ENCODE data around the gene PKD2. TPM values are rescaled to one million over a fixed set of nuclear protein-coding genes. Genes with fewer than 3 reads are reported as not detected.
A peak's percentile ranks its signal among the peaks of the same experiment; 100 is the strongest.

The PKD2 gene
- total RNA-seq, 1 donor = 106 TPM

DNA sequence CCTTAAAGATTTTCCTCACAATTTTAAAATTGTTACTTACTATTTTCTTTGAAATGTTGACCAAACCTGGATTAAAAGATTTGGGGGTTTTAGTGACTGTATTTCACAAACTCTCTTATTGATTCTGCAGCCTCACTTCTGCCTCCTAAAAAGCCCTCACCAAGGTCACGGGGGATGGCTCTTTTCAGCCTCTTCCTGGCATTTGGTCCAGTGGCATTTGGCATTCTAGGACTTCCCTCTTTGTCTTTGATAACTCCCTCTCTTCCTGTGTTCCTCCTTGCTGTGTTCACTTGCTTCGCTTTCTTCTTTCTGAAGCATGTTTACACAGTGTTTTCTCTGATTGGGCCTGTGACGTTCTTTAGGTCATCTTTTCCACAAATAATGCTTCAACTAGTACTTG, 21.5 kb downstream of the PKD2 start:
- H3K4me2 ChIP-seq (ENCODE audit: insufficient read depth, low read length) = no peak overlapping the region
- DNase-seq (ENCODE audit: insufficient read length, low spot score, missing footprints) = no peak
- peaks cover 36% of the 10 kb centered on the region for H3K36me3 ChIP-seq (ENCODE audit: insufficient read depth, low read length)

GRCh38 chr4:88029556-88029955, 22.1 kb downstream of the PKD2 start:
- no peak overlapping the region for H3K4me3 ChIP-seq (ENCODE audit: insufficient read depth, low read length)
- DNase-seq (ENCODE audit: insufficient read length, low spot score, missing footprints) = no peak
- H3K9me3 ChIP-seq (ENCODE audit: low read depth, low read length) = no peaks in the 10 kb centered on the region
- no peak overlapping the region for H2AFZ ChIP-seq (ENCODE audit: low read length)
- H3K4me2 ChIP-seq (ENCODE audit: insufficient read depth, low read length) = no peak overlapping the region
- H3K27me3 ChIP-seq (ENCODE audit: insufficient read depth, low read length) = no peaks in the 10 kb centered on the region
- H3K4me1 ChIP-seq (ENCODE audit: insufficient read depth, low read length) = peaks cover 22% of the 10 kb centered on the region
- H4K20me1 ChIP-seq (ENCODE audit: insufficient read depth, low read length) = peaks cover 5% of the 10 kb centered on the region
- TF ChIP-seq, protein P1, sequence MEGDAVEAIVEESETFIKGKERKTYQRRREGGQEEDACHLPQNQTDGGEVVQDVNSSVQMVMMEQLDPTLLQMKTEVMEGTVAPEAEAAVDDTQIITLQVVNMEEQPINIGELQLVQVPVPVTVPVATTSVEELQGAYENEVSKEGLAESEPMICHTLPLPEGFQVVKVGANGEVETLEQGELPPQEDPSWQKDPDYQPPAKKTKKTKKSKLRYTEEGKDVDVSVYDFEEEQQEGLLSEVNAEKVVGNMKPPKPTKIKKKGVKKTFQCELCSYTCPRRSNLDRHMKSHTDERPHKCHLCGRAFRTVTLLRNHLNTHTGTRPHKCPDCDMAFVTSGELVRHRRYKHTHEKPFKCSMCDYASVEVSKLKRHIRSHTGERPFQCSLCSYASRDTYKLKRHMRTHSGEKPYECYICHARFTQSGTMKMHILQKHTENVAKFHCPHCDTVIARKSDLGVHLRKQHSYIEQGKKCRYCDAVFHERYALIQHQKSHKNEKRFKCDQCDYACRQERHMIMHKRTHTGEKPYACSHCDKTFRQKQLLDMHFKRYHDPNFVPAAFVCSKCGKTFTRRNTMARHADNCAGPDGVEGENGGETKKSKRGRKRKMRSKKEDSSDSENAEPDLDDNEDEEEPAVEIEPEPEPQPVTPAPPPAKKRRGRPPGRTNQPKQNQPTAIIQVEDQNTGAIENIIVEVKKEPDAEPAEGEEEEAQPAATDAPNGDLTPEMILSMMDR (IDR thresholded peaks at IDR 0.05; ENCODE audit: extremely low read depth, low read depth, low read length) = no peak
- H3K79me2 ChIP-seq (ENCODE audit: insufficient read depth, low read length) = peaks cover 53% of the 10 kb centered on the region
- H3K27ac ChIP-seq (ENCODE audit: low read depth, low read length) = peak overlapping the region; percentile 78
- peaks cover 37% of the 10 kb centered on the region for H3K36me3 ChIP-seq (ENCODE audit: insufficient read depth, low read length)

More for the DNA sequence above, 21.5 kb downstream of the PKD2 start:
- H3K4me1 ChIP-seq (ENCODE audit: insufficient read depth, low read length) = peaks cover 22% of the 10 kb centered on the region
- peaks cover 4% of the 10 kb centered on the region for H4K20me1 ChIP-seq (ENCODE audit: insufficient read depth, low read length)
- H3K27ac ChIP-seq (ENCODE audit: low read depth, low read length) = peak overlapping the region; percentile 78
- H3K9me3 ChIP-seq (ENCODE audit: low read depth, low read length) = no peaks in the 10 kb centered on the region
- H3K79me2 ChIP-seq (ENCODE audit: insufficient read depth, low read length) = peaks cover 54% of the 10 kb centered on the region
- no peak overlapping the region for H2AFZ ChIP-seq (ENCODE audit: low read length)
- TF ChIP-seq, protein P1 (IDR thresholded peaks at IDR 0.05; ENCODE audit: extremely low read depth, low read depth, low read length) = no peak
- no peaks in the 10 kb centered on the region for H3K27me3 ChIP-seq (ENCODE audit: insufficient read depth, low read length)
- no peak overlapping the region for H3K4me3 ChIP-seq (ENCODE audit: insufficient read depth, low read length)

DNA sequence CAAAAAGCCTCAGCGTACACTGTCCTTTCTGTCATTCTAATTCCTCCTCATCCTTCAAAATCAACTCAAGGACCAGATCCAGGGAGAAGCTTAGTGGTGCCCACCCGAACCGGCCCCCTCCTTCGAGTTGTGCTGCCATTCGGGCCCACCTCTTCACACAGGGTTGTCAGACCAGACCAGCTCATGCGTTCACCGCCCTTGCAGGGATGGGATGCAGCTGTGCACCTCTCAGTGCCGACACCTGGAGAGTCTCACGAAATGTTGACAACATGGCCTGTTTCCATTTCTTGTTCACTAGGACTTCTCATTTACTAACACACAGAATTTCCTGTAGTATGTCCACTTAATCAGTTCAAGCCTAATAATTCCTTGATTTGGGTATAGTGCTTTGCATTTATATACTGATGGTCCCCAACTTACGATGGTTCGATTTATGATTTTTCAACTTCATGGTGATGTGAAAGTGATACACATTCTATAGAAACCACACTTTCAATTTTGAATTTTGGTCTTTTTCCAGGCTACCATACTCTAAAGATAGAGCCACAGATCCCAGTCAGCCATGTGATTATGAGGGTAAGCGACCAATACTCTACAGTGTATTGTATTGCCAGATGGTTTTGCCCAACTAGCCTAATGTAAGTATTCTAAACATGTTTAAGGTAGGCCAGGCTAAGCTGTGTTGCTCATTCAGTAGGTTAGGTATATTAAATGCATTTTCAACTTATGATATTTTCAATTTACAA, 23.3 kb downstream of the PKD2 start:
- Histone ChIP-seq H2AFZ (ENCODE audit: low read length) (no peak overlapping the region), H3K9me3 (ENCODE audit: low read depth, low read length) (no peaks in the 10 kb centered on the region), H3K27ac (ENCODE audit: low read depth, low read length) (no peak overlapping the region), H3K4me2 (ENCODE audit: insufficient read depth, low read length) (no peak overlapping the region), H3K36me3 (ENCODE audit: insufficient read depth, low read length) (peaks cover 34% of the 10 kb centered on the region), H4K20me1 (ENCODE audit: insufficient read depth, low read length) (peaks cover 11% of the 10 kb centered on the region), H3K4me3 (ENCODE audit: insufficient read depth, low read length) (no peak overlapping the region), H3K79me2 (ENCODE audit: insufficient read depth, low read length) (peaks cover 49% of the 10 kb centered on the region), H3K4me1 (ENCODE audit: insufficient read depth, low read length) (peaks cover 22% of the 10 kb centered on the region), H3K27me3 (ENCODE audit: insufficient read depth, low read length) (no peaks in the 10 kb centered on the region)
- TF ChIP-seq, protein P1 (IDR thresholded peaks at IDR 0.05; ENCODE audit: extremely low read depth, low read depth, low read length) = no peak
- no peak for DNase-seq (ENCODE audit: insufficient read length, low spot score, missing footprints)

GRCh38 chr4:88033309-88033708, 25.9 kb downstream of the PKD2 start:
- Histone ChIP-seq H2AFZ (ENCODE audit: low read length) (no peak overlapping the region), H3K27ac (ENCODE audit: low read depth, low read length) (no peak overlapping the region), H3K4me3 (ENCODE audit: insufficient read depth, low read length) (no peak overlapping the region), H4K20me1 (ENCODE audit: insufficient read depth, low read length) (peaks cover 11% of the 10 kb centered on the region), H3K36me3 (ENCODE audit: insufficient read depth, low read length) (peaks cover 44% of the 10 kb centered on the region), H3K4me1 (ENCODE audit: insufficient read depth, low read length) (peaks cover 19% of the 10 kb centered on the region), H3K79me2 (ENCODE audit: insufficient read depth, low read length) (peaks cover 30% of the 10 kb centered on the region), H3K4me2 (ENCODE audit: insufficient read depth, low read length) (no peak overlapping the region), H3K9me3 (ENCODE audit: low read depth, low read length) (no peaks in the 10 kb centered on the region), H3K27me3 (ENCODE audit: insufficient read depth, low read length) (no peaks in the 10 kb centered on the region)
- no peak for DNase-seq (ENCODE audit: insufficient read length, low spot score, missing footprints)
- TF ChIP-seq, protein P1 (IDR thresholded peaks at IDR 0.05; ENCODE audit: extremely low read depth, low read depth, low read length) = peak; percentile 76

All from osteoblast (primary cell).